ENCODE results near the gene GRIK5.

DNA sequence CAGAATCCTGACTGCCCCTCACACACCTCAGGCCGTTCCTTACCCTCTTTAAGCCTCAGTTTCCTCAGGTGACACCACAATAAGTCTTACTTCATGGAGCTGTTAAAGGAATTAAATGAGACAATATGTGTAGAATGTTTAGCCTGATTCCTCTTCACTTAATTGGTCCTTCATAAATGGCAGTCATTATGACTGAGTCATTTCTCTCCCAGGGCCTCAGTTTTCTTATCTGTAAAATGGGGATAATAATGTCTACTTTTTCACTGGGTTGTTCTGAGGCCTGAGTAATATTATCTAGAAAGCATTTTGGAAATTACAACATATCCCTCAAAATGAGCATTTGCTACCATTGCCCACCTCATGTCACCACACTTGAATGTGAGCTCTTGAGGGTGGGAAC, 40.7 kb upstream of the GRIK5 start:
- TF ChIP-seq, protein P1, sequence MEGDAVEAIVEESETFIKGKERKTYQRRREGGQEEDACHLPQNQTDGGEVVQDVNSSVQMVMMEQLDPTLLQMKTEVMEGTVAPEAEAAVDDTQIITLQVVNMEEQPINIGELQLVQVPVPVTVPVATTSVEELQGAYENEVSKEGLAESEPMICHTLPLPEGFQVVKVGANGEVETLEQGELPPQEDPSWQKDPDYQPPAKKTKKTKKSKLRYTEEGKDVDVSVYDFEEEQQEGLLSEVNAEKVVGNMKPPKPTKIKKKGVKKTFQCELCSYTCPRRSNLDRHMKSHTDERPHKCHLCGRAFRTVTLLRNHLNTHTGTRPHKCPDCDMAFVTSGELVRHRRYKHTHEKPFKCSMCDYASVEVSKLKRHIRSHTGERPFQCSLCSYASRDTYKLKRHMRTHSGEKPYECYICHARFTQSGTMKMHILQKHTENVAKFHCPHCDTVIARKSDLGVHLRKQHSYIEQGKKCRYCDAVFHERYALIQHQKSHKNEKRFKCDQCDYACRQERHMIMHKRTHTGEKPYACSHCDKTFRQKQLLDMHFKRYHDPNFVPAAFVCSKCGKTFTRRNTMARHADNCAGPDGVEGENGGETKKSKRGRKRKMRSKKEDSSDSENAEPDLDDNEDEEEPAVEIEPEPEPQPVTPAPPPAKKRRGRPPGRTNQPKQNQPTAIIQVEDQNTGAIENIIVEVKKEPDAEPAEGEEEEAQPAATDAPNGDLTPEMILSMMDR (IDR thresholded peaks at IDR 0.05; ENCODE audit: poor library complexity): no peak
- TF ChIP-seq EZH2phosphoT487 (IDR thresholded peaks at IDR 0.05; ENCODE audit: low read depth, severe bottlenecking, unreplicated experiment): no peak
